Measurements from ENCODE around the gene C3orf20.

The C3orf20 gene

DNA sequence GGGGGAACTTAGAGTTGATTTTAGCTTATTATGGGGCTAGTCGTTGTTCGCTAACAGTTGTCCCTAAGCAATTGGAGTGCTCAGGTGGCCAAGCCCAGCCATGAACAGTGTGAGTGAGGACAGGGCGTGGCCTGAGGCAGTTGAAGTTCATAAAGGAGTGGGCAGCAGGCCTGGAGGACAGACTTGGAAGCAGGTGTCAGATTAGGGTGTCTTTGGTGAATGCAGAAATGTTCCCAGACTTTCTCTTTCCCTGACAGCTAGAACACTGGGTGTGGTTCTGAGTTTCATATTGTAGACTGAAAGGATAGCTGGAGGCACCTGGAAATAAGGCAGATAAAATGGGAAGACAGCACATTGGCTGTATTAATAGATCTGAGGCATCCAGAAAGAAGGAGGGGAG lies 84.0 kb downstream of the C3orf20 start:
- no peak for DNase-seq (ENCODE audit: low read depth)

DNA sequence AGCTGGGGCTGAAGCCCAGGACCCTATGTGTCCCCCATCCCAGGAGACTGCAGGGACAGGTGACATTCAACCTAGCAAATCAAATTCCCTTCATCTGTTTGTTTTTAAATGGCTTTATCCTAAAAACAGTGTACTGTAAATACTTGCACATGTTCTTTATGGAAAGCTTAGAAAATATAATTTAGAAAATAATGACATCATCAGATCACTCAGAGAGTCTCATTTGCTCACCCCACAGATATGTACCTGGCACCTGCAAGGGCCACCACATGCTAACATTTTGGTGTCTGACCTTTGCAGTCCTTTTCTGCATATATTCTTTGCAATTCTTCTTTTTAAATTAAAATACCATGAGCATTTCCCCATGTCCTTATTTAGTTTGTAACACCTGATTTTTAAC lies 85.2 kb downstream of the C3orf20 start:
- DNase-seq (ENCODE audit: low read depth), result no peak

DNA sequence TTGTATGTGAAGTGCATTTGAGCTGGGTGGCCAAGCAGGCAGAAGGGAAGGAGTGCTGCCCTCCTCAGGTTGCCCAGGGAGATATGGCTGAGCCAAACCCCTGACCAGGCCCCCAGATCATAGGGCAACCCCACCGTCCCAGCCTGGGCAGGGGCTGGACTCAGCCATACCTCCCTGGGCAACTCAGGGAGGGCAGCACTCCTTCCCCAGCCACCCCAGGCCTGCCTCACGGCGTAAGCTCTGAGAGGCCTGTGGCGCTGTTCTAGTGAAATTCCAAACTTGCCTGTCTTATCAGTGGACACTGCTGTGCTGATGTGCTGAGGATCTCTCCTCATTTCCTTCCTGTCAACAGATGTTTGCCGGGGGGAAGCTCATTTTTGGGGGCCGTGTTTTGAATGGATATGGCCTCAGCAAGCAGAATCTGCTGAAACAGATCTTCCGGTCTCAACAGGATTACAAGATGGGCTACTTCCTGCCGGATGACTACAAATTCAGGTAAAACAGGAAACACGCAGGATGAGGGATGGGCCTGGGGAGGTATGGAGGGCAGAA lies 86.3 kb downstream of the C3orf20 start:
- no peak for DNase-seq (ENCODE audit: low read depth)

DNA sequence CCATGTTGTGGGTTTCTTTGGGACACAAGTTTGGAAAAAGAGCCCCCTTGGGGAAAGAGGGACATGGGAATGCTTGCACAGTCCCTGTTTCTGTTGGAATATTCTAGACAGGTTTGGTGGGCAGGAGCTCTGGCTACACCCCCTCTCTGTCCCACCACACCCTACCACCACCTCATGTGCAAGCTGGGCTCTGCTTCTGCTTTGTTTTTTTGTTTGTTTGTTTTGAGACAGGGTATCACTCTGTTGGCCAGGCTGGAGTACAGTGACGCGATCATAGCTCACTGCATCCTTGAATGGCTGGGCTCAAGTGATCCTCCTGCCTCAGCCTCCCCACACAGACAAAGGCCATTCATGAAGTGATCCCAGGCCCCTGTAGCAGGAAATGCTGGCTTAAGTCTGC lies 86.9 kb downstream of the C3orf20 start:
- no peak for DNase-seq (ENCODE audit: low read depth)

DNA sequence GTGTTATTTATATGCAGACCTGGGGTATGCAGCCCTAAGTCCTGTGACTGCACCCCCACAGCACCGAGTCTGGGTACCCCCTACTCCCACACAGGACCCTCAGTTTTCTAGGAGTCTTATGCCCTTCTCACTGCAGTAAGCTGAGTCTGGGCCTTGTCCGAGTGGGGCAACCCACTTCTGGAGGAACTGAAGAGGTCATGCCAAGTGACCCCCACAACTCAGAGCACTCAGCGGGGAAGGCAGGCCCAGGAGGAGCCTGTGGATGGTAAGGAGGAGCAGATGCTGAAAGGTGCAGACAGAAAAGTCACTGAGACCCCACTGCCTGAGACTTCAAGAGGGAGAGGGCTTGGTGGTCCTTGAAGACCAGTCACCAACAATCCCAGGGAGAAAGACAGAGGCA lies 87.8 kb downstream of the C3orf20 start:
- no peak for DNase-seq (ENCODE audit: low read depth)

DNA sequence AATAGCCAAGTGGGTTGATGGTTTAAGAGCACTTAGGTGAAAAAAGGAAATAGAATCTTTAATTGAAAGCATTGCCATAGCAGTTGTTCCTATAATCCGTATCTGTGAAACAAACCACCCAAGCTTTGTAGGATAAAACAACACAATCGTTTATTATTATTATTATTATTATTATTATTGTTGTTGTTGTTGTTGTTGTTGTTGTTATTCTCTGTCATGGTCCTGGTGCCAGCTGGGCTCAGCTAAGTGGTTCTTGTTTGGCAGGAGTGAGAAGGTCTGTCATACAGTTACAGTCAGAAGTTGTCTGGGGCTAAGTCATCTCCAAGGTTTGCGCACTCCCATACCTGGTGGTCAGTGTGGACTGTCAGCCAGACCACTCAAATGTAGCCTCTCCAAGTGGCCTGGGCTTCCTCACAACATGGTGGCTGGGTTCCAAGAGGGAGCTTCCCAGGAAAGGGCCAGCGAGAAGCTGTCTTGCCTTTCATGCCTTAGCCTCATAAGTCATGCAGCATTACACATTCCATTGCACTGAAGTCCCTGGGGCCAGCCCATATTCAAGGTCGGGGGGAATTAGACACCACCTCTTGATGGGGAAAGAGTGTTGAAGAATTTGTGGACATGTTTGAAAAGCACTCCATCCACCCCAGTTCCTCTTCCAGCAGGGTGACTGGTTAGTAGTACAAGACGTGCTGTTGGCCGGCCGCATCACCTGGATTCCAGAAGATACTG lies 89.6 kb downstream of the C3orf20 start:
- DNase-seq (ENCODE audit: low read depth), result no peak

DNA sequence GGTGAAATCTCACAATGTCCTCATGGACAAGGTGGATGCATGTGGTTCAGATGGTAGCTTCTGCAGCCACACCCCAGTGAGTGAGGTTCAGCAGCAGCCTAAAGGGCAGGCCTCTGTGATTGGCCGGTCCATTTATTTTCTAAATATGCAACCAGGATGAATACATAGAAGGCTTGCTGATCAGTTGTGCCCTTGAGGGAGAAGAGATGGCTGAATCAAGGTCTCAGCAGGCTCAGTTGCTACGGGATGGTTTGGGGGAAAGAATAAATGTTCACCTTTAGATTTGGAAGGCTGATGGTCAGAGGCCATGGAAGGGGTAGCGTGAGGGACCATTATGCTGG lies 90.1 kb downstream of the C3orf20 start:
- DNase-seq (ENCODE audit: low read depth), result no peak

DNA sequence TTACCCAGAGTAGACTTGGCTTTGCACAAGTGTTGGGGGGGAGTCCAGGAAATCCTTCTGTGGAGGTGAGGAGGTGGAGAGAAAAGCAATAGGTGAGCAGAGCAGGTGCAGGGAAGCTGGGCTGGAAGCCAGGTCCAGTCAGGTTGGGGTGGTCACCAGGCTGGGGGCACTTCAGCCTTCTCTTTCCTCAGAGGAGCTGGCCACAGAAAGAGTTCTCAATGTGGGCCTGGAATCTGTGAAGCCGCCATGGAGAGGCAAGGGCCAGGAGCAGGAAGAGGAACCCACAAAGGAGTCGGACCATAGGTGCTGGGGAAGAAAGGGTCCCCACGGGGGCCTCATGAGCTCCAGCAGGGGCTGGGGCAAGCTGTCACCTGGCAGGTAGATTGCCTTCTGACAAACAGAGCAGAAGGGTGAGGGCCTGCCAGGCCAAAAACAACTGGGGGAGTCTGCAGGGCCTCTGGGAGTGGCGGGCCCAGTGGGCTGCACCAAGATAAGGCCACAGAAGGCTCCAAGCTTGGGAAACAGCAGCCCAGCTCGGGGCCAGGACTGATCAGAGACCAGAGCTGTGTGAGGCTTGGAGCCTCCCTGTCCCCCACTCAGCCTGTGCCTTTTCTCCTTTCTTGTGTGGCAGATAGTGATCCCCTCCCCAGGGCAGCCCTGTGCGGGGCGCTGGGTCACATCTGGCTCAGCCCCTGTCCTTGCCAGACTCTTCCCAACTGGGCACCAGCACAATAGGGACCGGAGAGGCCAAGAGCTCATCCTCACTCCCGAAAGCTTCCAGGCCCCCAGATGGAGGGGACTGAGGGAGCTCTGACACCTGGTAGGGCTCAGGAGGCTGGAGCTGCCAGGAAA lies 90.9 kb downstream of the C3orf20 start:
- DNase-seq (ENCODE audit: low read depth), result no peak

DNA sequence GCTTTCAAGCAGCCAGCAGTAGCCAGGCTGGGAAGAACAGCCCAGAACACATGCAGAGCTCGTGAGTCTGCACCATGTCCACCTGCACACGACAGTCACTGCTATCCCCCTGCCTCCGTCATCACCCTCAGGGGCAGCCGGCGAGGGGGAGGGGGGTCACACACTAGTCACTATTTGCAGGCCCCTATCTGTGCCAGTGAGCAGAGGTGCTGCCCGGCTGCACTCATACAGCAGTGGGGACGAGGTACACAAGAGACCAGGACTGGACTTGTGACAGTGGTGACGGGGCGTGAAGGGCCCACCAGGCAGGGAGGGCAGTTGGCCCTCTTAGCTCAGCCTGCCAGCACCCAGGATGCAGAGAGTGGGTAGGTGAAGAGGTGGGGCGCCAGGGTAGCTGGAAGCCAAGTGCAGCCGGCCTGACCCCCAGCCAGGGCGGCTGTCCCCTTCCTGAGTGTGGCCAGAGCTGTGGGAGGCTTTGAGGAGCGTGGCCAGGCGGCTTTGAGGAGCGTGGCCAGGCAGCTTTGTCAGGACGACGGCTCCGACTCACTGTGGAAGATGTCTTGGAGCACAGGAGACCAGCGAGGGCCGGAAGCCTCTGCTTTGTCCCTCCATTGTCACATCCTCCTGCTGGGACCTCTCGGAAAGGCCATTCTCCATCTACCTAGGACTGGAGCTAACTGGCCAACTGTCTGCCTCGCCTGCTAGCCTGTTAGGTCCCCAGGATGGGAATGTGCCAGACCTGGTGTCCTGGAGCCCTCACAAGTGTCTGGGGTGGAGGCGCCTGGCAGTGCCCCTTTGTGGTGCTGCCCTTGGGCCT lies 91.7 kb downstream of the C3orf20 start:
- DNase-seq (ENCODE audit: low read depth), result no peak

DNA sequence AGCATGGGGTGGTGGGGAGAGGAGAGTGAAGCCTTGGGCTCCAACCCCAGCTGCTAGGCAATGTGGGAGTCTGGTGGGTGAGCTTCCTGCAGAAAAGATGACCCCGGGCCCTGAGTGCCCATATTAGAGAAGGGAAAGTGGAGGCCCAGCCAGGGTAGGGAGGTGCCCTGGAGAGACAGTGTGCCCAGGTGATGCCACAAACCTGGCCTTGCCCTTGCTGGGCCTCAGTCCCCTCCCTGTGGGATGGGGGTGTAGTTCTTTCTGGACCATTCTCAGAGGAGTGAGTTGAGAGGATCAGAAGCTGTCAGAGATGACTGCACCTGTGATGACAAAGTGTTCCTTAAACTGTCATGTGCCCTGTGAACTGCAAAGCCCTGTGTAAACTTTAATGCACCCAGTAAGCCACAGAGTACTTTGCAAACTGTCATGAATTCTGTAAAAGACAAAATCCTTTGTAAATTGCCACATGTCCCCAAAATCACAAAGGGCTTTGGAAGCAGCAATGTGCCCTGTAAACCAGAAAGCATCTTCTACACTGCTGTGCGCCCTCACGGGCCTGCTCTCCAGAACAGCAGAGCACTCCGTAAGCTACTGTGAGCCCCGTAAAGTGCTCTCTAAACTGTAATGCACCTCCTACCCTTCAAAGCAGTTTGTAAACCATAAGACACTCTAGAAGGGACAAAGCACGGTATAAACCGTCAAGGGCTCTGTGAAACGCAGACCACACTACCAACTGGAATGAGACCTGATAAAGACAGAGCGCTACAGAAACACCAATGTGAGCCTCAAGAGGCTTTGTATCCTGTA lies 92.5 kb downstream of the C3orf20 start:
- no peak for DNase-seq (ENCODE audit: low read depth)

DNA sequence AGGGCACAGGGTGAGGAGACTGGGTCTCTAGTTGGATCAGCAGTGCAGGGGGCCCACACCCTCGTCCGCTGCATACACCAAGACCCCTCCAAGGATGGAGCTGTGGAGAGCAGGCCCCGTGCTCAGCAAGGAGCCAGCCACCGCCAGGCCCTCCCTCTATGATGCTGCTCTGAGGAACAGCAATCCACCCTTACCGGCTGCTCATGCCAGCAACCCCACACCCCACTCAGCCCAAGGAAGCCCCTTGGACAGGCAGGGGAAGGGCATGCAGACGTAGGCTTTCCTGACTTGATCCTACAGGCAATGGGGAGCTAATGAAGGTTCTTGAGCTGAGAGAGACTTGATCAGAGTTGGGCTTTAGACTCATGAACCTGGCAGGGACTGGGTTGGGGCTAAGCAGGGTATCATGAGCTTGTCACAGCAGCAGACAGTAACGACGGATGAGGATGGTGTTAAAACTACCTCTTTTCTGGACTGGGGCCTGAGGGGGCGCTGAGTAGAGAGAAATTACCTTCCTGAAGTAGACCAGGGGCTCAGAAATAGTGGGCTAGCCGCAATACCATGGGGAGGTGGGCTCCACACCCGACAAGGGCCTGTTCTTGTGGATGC lies 93.3 kb downstream of the C3orf20 start:
- no peak for DNase-seq (ENCODE audit: low read depth)

DNA sequence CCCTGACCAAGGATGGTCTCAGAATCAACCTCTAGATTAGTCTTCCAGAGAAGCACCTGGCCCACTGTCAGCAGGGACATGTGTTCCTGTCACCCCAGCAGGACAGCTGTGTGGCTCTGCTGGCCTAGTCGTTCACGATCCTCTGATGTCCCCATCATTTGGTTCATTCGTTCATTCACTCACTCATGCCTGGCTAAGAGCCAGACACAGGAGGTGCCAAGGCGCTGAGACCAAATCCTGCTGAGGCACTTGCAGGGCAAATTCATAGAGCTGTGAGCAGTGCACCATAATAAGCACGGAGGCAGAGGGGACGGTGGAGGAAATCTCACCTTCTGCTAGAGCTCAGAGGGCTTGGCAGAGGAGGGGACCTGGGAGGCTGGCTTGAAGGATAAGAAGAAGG lies 93.9 kb downstream of the C3orf20 start:
- DNase-seq (ENCODE audit: low read depth), result no peak

DNA sequence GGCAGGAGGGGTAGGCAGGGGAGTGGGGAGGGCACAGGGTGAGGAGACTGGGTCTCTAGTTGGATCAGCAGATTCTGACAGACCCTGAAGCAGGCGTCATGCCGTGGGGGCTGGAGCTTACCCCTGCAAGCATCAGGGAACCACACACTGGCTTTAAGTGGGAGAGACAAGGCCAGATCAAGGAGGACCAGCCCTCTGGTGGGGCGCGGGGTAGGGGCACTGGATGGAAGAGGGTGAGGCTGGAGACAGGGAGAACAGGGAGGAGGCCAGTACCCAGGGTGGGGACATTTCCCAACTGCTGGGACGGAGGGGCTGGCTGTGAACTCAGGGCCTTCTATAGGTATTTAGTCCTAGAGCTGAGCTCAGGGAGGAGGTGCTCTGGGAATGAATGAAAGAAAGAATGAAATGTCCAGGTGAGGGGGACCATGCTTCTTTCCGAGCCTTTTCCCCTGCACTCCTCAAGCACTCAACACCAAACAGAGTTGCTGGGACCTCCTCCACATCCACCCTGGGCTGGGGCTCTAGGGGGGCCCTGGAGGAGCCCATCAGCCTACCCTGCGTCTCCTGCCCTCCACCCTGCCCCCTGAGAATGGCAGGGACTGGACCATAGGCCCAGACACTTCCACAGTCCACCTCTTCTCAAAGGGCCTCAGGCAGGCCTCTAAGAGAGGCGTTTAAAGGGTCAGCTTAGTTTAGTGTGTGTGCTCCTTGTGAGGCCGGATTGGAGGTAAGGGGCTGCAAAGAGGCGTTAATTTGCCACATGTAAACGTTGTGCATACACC lies 94.8 kb downstream of the C3orf20 start:
- DNase-seq (ENCODE audit: low read depth), result no peak

DNA sequence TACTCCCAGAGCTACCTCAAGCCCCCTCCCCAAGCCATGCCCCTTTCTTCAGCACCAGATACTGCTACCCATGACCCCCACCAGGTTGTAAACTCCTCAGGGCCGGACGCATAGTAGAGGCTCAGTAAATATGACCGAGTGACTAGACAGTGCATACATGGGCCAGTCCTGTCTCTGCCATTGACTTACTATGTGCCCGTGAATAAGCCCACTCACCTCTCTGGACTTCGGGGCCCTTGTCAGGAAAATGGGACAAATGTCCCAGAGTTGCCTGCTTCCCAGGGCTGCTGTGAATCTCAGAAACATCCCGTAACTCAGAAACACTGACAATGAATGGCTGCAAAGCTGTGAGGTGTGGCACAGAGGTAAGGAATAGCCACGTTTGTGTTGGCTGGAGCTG lies 95.7 kb downstream of the C3orf20 start:
- no peak for DNase-seq (ENCODE audit: low read depth)

DNA sequence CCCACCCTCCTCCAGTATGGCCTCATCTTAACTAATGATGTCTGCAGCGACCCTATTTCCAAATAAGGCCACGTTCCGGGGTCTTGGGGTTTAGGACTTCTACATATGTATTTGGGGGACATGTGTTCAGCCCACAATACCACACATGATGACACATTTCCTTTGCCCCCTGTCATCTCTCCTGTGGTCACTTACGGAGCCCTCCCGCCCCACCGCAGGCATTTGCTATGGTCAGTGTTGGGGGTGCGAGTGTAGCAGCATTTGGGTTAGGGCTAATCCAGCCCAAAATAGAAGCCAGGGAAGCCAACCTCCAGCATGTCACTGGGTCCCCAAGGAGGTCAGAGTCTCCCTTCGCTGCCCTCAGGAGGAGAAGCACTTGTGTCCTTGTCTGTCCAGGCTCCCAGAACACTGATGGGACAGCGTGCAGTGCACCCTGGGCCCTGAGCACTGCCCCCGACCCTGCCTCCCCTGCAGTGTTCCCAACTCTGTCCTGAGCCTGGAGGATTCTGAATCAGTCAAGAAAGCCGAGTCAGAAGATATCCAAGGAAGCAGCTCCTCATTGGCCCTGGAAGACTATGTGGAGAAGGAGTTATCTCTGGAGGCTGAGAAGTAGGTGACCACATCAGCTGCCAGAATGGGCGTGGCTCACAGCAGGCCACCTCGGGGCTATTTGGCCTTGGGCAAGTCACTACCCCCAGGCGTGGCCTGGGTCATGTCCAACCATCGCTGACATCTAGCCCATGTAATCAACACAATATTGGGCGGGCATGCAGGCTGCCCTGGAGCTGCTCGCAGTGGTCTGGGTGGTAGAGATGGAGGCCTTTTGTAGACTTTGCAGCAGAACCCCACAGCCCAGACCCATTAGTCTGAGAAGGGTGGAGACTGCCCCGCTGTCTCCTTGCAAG lies 96.9 kb downstream of the C3orf20 start:
- no peak for DNase-seq (ENCODE audit: low read depth)

DNA sequence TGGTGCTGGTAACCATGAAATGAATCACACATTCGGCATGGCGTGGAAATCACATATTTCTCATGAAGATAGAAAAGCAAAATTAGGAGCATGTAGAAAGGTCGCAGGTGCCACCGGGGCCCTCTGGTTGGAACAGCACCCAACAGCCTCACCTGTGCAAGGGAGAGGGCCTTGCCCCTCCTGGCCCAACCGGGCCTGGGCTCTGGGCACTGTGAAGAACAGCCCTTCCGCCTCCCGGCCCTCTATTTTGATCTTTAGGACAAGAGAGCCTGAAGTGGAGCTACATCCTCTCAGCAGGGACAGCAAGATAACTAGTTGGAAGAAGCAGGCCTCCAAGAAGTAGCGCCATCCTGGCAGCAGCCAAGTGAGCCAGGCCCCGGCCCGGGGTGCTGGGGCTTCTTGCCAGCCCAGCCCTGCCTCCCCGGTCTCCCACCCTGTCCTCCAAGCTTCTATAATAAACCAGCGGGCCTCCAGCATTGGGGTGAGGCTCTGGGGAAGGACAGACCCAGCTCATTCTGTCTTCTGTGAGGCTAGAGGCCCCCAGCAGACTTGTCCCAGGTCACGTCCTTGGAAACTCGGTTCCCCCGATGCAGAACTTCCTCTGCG lies 97.7 kb downstream of the C3orf20 start:
- no peak for DNase-seq (ENCODE audit: low read depth)

DNA sequence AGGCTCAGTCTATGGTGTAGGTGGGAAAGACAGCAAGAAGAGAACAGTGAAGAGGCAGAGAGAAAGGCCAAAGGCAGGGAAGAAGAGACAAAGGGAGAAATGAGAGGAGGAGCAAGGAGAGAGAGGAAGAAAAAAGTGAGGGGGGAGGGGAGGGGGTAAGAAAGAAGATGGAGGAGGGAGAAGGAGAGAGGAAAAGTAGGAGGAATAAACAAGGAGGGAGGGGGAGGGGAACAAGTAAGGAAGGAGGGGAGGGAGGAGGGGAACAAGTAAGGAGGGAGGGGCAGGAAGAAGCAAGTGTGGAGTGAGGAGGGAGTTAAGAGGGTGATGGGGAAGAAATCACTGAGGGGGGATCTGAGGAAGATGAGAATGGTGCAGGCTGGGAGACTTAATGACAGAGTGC lies 98.3 kb downstream of the C3orf20 start:
- DNase-seq (ENCODE audit: low read depth), result no peak

DNA sequence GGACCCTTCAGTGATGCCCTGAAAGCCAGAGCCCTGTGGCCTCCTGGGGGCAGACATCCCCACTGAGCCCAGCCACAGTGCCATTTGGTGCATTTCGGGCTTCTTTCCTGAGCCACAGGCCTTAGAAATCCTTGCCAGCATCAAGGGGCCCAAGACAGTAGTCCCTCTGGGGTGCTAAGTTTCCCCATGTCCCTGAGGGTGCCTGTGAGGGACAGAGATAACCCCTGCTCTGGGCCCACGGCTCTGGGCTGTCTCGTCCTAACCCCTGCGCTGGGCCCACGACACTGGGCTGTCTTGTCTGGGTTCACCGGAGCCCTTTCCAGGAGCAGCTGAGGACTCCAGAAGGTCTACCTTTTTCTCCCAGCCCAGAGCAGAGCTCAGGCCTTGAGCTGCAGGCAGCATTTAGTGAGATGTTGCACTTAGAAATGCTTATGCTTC lies 98.8 kb downstream of the C3orf20 start:
- no peak for DNase-seq (ENCODE audit: low read depth)

DNA sequence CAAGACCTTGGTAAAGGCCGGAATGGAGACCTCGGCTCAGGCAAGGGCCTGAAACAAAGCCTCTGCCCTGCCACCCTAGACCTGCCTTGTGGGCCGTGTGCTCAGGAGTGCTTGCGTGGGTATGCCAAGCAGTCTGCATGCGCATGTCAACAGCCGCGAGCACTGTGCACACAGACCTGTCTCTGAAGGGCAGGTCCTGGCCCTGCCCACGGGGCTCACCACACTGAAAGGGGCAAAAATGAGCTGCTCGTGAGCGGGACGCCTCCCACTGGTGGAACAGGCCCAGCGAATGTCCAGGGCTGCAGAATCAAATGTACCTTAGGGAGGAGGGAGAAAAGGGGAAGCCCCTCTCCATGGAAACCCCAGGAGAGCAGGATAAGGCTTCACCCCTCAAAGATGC lies 99.5 kb downstream of the C3orf20 start:
- DNase-seq (ENCODE audit: low read depth), result no peak

All from activated T-cell treated with anti-CD3 and anti-CD28 coated beads for 24 hours (primary cell).